Smooth muscle cell (in vitro differentiated cells): ENCODE results near the gene FKRP. TPM values are rescaled to one million over a fixed set of nuclear protein-coding genes. Genes with fewer than 3 reads are reported as not detected.

Experiments used
- DNase-seq: peaks from one replicate; lab custom pipeline; 2025; ENCODE audit not compliant: unreplicated experiment; lab: John Stamatoyannopoulos, UW
- H2AFZ ChIP-seq: fragments of 200-600 bp; sonication (generic); 2 replicates; pipeline ENCODE4 v1.6.0; 2016; ENCODE audit warnings: antibody characterized with exemption, low read depth, mild to moderate bottlenecking
- H3F3A ChIP-seq: fragments of 200-600 bp; sonication (generic); 2 replicates; pipeline ENCODE4 v1.6.0; 2017; ENCODE audit warnings: antibody characterized with exemption, low read depth
- H3K27ac ChIP-seq: fragments of 200-600 bp; sonication (generic); 2 replicates; pipeline ENCODE4 v1.5.1; 2016; ENCODE audit warnings: low read depth, mild to moderate bottlenecking
- H3K27me3 ChIP-seq: fragments of 200-600 bp; sonication (generic); 2 replicates; pipeline ENCODE4 v1.6.1; 2016; ENCODE audit warnings: low read depth, mild to moderate bottlenecking
- H3K36me3 ChIP-seq: fragments of 200-600 bp; sonication (generic); 2 replicates; pipeline ENCODE4 v1.5.1; 2016; ENCODE audit warnings: low read depth
- H3K4me1 ChIP-seq: fragments of 200-600 bp; sonication (generic); 2 replicates; pipeline ENCODE4 v1.5.1; 2016; ENCODE audit warnings: low read depth
- H3K4me2 ChIP-seq: fragments of 200-600 bp; sonication (generic); 2 replicates; pipeline ENCODE4 v1.6.0; 2016; ENCODE audit warnings: mild to moderate bottlenecking
- H3K4me3 ChIP-seq: fragments of 200-600 bp; sonication (generic); 2 replicates; pipeline ENCODE4 v1.5.1; 2016; ENCODE audit warnings: mild to moderate bottlenecking
- H3K79me2 ChIP-seq: fragments of 200-600 bp; sonication (generic); 2 replicates; pipeline ENCODE4 v1.6.0; 2016; ENCODE audit warnings: low read depth, mild to moderate bottlenecking
- H3K9ac ChIP-seq: fragments of 200-600 bp; sonication (generic); 2 replicates; pipeline ENCODE4 v1.6.0; 2016; ENCODE audit warnings: low read depth
- H3K9me3 ChIP-seq: fragments of 200-600 bp; sonication (generic); replicated peaks from 2 replicates; pipeline ENCODE4 v1.5.1; 2016; ENCODE audit warnings: low read depth
- H4K20me1 ChIP-seq: fragments of 200-600 bp; sonication (generic); 2 replicates; pipeline ENCODE4 v1.6.0; 2016; ENCODE audit warnings: low read depth
- CTCF ChIP-seq: fragments of 200-600 bp; sonication (generic); IDR thresholded peaks from 2 replicates; pipeline ENCODE4 v1.5.1; 2017; ENCODE audit warnings: borderline replicate concordance, mild to moderate bottlenecking, antibody characterized with exemption; ENCODE audit not compliant: insufficient read depth, poor library complexity, severe bottlenecking
- WGBS: methylation state at CpG from one replicate; pipeline ENCODE4 v1.1.7; 2016; ENCODE audit warnings: low lambda C conversion rate; 5-methylcytosine and 5-hydroxymethylcytosine counted together
- polyA plus RNA-seq: library from polyadenylated mRNA; unstranded; fragments of >200 nt; fragmentation: Nextera tagmentation; extraction: Ambion mirVana; gene quantifications from 2 replicates; pipeline ENCODE4 v1.2.1, GENCODE V29; 2016
- total RNA-seq: library from RNA; depleted of rRNA; stranded (reverse); fragments of >200 nt; gene quantifications from 2 replicates; pipeline ENCODE4 v1.2.3, GENCODE V29; 2014

Gene FKRP
- total and polyA plus RNA-seq, 2 experiments from 2014 or later: 18.9 to 35.2 TPM

- H3K27ac ChIP-seq: no peak overlapping the region
- no peak overlapping the region for H2AFZ ChIP-seq
- peaks cover 11% of the 10 kb centered on the region for H3K4me1 ChIP-seq
- no peak for TF ChIP-seq CTCF
- H4K20me1 ChIP-seq: peaks cover 97% of the 10 kb centered on the region
- peaks cover 78% of the 10 kb centered on the region for H3K79me2 ChIP-seq
- H3K4me3 ChIP-seq: no peak overlapping the region
- no peaks in the 10 kb centered on the region for H3K9me3 ChIP-seq
- H3K9ac ChIP-seq: no peak overlapping the region
- peaks cover 17% of the 10 kb centered on the region for H3F3A ChIP-seq
- DNase-seq: no peak
- no peaks in the 10 kb centered on the region for H3K27me3 ChIP-seq
- no peaks in the 10 kb centered on the region for H3K36me3 ChIP-seq
- 98% methylated on average over 6 of the region's 7 CpGs for WGBS
- H3K4me2 ChIP-seq: no peak overlapping the region
Observed at GRCh38 chr19:46782355-46783019, 36.6 kb downstream of the FKRP start.

- no peak overlapping the region for H3K9ac ChIP-seq
- peaks cover 11% of the 10 kb centered on the region for H3K4me1 ChIP-seq
- 52% methylated on average over 2 of the region's 2 CpGs for WGBS
- peaks cover 17% of the 10 kb centered on the region for H3F3A ChIP-seq
- H3K36me3 ChIP-seq: no peaks in the 10 kb centered on the region
- peak overlapping the region; percentile 72 for H3K4me3 ChIP-seq
- H3K27me3 ChIP-seq: no peaks in the 10 kb centered on the region
- peaks cover 86% of the 10 kb centered on the region for H3K79me2 ChIP-seq
- peaks cover 93% of the 10 kb centered on the region for H4K20me1 ChIP-seq
- no peak for TF ChIP-seq CTCF
- no peak overlapping the region for H2AFZ ChIP-seq
- peak overlapping the region; percentile 93 for H3K27ac ChIP-seq
- DNase-seq: no peak
- H3K4me2 ChIP-seq: peak overlapping the region; percentile 85
- H3K9me3 ChIP-seq: no peaks in the 10 kb centered on the region
Observed at GRCh38 chr19:46783670-46784069, 37.8 kb downstream of the FKRP start.

GRCh38 chr19:46784262-46785053 is 38.6 kb downstream of the FKRP start:
- Histone ChIP-seq H3F3A (peaks cover 22% of the 10 kb centered on the region), H3K9me3 (no peaks in the 10 kb centered on the region), H2AFZ (no peak overlapping the region), H3K36me3 (no peaks in the 10 kb centered on the region), H3K4me1 (peaks cover 11% of the 10 kb centered on the region), H3K27ac (peak overlapping the region; percentile 93), H3K4me2 (peak overlapping the region; percentile 85), H3K9ac (peak overlapping the region; percentile 89), H3K27me3 (no peaks in the 10 kb centered on the region), H4K20me1 (peaks cover 86% of the 10 kb centered on the region), H3K4me3 (peak overlapping the region; percentile 72), H3K79me2 (peaks cover 82% of the 10 kb centered on the region)
- TF ChIP-seq CTCF: peak; percentile 31
- DNase-seq: peak; percentile 41
- WGBS: 15% methylated on average over 17 of the region's 17 CpGs
